Calu3 (cell line): Measurements from ENCODE around the gene SLC25A20. TPM values are rescaled to one million over a fixed set of nuclear protein-coding genes. Genes with fewer than 3 reads are reported as not detected.

Experiments
- BruUV-seq: library from RNA; stranded (reverse); fragments of 400-500 nt; replicated peaks from 2 replicates; lab custom pipeline; 2021; lab: Mats Ljungman, UMichigan
- CTCF ChIA-PET: fragments of 300-600 bp; sonication (Branson Sonifier 250); formaldehyde crosslinking; loops from one replicate; lab custom pipeline; 2022; ENCODE audit warnings: antibody characterized with exemption; lab: Charles Lee
- DNase-seq: peaks from one replicate; pipeline ENCODE4 v3.0.0; 2022
- H3K27ac Mint-ChIP-seq: one replicate; pipeline ENCODE4 v1.8.0; 2022; ENCODE audit warnings: mixed read lengths; ENCODE audit not compliant: unreplicated experiment
- H3K27me3 Mint-ChIP-seq: one replicate; pipeline ENCODE4 v1.8.0; 2022; ENCODE audit warnings: mixed read lengths; ENCODE audit not compliant: unreplicated experiment
- H3K36me3 Mint-ChIP-seq: one replicate; pipeline ENCODE4 v1.8.0; 2022; ENCODE audit warnings: mild to moderate bottlenecking, moderate library complexity, mixed read lengths; ENCODE audit not compliant: insufficient read depth, unreplicated experiment
- H3K4me1 Mint-ChIP-seq: one replicate; pipeline ENCODE4 v1.8.0; 2022; ENCODE audit warnings: mild to moderate bottlenecking, low read depth, mixed read lengths; ENCODE audit not compliant: unreplicated experiment
- H3K4me3 Mint-ChIP-seq: one replicate; pipeline ENCODE4 v1.8.0; 2022; ENCODE audit warnings: mild to moderate bottlenecking, low read depth, moderate library complexity, mixed read lengths; ENCODE audit not compliant: unreplicated experiment
- H3K9me3 Mint-ChIP-seq: one replicate; pipeline ENCODE4 v1.8.0; 2022; ENCODE audit warnings: low read depth, mixed read lengths; ENCODE audit not compliant: unreplicated experiment
- CTCF ChIP-seq: fragments of 200-600 bp; IDR thresholded peaks from one replicate; pipeline ENCODE4 v1.8.0; 2022; ENCODE audit warnings: antibody characterized with exemption; ENCODE audit not compliant: unreplicated experiment
- intact Hi-C: fragments of 100-400 bp; cut with micrococcal nuclease; formaldehyde crosslinking; loops from one replicate; pipeline ENCODE4 v1.10.0; 2022; ENCODE audit not compliant: unreplicated experiment
- total RNA-seq: library from RNA; stranded (reverse); gene quantifications from 2 replicates; pipeline ENCODE4 v1.2.3, GENCODE V29; 2022

Gene SLC25A20
- total RNA-seq, 1 experiment from 2014 or later, result 11.4 TPM

- Mint-ChIP-seq H3K4me1 (peaks cover 18% of the 10 kb centered on the region), H3K36me3 (peaks cover 19% of the 10 kb centered on the region), H3K4me3 (peak overlapping the region; percentile 90), H3K9me3 (no peaks in the 10 kb centered on the region), H3K27ac (no peak overlapping the region), H3K27me3 (no peaks in the 10 kb centered on the region)
- no TSS peak for BruUV-seq
- DNase-seq, result no peak
- CTCF ChIA-PET, result interaction anchor here (0.6 to 1.7 kb wide), 4 partner anchors 22 to 157 kb away, joined by 3 to 10 read pairs (median 4); partner anchors contain the start of gene ARIH2
- no peak for TF ChIP-seq CTCF
- intact Hi-C loops, result no loop called here
Observed at GRCh38 chr3:48896936-48897335, 1.7 kb downstream of the SLC25A20 start.

GRCh38 chr3:48894516-48894915, 4.2 kb downstream of the SLC25A20 start:
- no peak for DNase-seq
- Mint-ChIP-seq H3K27me3 (no peaks in the 10 kb centered on the region), H3K4me1 (peaks cover 18% of the 10 kb centered on the region), H3K36me3 (peaks cover 19% of the 10 kb centered on the region), H3K9me3 (no peaks in the 10 kb centered on the region), H3K4me3 (no peak overlapping the region), H3K27ac (no peak overlapping the region)
- intact Hi-C loops, result no loop called here
- no peak for TF ChIP-seq CTCF
- BruUV-seq, result no TSS peak
- CTCF ChIA-PET, result no interaction called here

GRCh38 chr3:48891606-48892005, 7.1 kb downstream of the SLC25A20 start:
- CTCF ChIA-PET, result interaction anchor here (0.6 kb wide), 1 partner anchor 46 kb away, joined by 4 read pairs; no protein-coding TSS in a partner anchor
- TF ChIP-seq CTCF, result no peak
- DNase-seq, result no peak
- H3K27ac Mint-ChIP-seq, result no peak overlapping the region
- no peaks in the 10 kb centered on the region for H3K36me3 Mint-ChIP-seq
- BruUV-seq, result no TSS peak
- H3K4me3 Mint-ChIP-seq, result no peak overlapping the region
- peaks cover 1% of the 10 kb centered on the region for H3K4me1 Mint-ChIP-seq
- no peaks in the 10 kb centered on the region for H3K27me3 Mint-ChIP-seq
- H3K9me3 Mint-ChIP-seq, result no peaks in the 10 kb centered on the region
- intact Hi-C loops, result no loop called here

- CTCF ChIA-PET, result no interaction called here
- H3K9me3 Mint-ChIP-seq, result no peaks in the 10 kb centered on the region
- TF ChIP-seq CTCF, result no peak
- no peaks in the 10 kb centered on the region for H3K36me3 Mint-ChIP-seq
- intact Hi-C loops, result no loop called here
- DNase-seq, result no peak
- H3K4me1 Mint-ChIP-seq, result no peaks in the 10 kb centered on the region
- no peak overlapping the region for H3K4me3 Mint-ChIP-seq
- H3K27ac Mint-ChIP-seq, result no peak overlapping the region
- H3K27me3 Mint-ChIP-seq, result no peaks in the 10 kb centered on the region
- no TSS peak for BruUV-seq
Observed at GRCh38 chr3:48885753-48886152, 12.9 kb downstream of the SLC25A20 start.
